ENCODE results near the gene DYSF.

DNA sequence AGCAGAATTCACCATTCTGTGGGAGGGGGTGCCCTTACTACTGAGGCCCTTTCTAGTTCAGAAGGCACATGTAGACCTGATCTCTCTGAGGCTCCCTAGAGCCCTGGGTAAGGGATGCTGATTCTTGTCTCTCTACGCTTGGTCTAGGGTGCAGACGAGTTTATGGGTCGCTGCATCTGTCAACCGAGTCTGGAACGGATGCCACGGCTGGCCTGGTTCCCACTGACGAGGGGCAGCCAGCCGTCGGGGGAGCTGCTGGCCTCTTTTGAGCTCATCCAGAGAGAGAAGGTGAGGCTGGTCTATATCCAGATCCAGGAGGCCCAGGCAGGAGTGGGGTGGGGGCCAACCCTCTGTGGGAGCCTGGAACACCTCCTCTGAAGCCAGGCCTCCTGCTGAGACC lies 147.2 kb downstream of the DYSF start:
- TF ChIP-seq POLR2AphosphoS5 (IDR thresholded peaks at IDR 0.05), result no peak
- TF ChIP-seq, protein P1, sequence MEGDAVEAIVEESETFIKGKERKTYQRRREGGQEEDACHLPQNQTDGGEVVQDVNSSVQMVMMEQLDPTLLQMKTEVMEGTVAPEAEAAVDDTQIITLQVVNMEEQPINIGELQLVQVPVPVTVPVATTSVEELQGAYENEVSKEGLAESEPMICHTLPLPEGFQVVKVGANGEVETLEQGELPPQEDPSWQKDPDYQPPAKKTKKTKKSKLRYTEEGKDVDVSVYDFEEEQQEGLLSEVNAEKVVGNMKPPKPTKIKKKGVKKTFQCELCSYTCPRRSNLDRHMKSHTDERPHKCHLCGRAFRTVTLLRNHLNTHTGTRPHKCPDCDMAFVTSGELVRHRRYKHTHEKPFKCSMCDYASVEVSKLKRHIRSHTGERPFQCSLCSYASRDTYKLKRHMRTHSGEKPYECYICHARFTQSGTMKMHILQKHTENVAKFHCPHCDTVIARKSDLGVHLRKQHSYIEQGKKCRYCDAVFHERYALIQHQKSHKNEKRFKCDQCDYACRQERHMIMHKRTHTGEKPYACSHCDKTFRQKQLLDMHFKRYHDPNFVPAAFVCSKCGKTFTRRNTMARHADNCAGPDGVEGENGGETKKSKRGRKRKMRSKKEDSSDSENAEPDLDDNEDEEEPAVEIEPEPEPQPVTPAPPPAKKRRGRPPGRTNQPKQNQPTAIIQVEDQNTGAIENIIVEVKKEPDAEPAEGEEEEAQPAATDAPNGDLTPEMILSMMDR (IDR thresholded peaks at IDR 0.05; ENCODE audit: poor library complexity, severe bottlenecking), result no peak
- TF ChIP-seq EZH2 (IDR thresholded peaks at IDR 0.05; ENCODE audit: borderline replicate concordance, insufficient read depth, low read length, poor library complexity, severe bottlenecking), result no peak
- no peak for TF ChIP-seq TAF1 (IDR thresholded peaks at IDR 0.05; ENCODE audit: low read depth)
- TF ChIP-seq, protein P2, sequence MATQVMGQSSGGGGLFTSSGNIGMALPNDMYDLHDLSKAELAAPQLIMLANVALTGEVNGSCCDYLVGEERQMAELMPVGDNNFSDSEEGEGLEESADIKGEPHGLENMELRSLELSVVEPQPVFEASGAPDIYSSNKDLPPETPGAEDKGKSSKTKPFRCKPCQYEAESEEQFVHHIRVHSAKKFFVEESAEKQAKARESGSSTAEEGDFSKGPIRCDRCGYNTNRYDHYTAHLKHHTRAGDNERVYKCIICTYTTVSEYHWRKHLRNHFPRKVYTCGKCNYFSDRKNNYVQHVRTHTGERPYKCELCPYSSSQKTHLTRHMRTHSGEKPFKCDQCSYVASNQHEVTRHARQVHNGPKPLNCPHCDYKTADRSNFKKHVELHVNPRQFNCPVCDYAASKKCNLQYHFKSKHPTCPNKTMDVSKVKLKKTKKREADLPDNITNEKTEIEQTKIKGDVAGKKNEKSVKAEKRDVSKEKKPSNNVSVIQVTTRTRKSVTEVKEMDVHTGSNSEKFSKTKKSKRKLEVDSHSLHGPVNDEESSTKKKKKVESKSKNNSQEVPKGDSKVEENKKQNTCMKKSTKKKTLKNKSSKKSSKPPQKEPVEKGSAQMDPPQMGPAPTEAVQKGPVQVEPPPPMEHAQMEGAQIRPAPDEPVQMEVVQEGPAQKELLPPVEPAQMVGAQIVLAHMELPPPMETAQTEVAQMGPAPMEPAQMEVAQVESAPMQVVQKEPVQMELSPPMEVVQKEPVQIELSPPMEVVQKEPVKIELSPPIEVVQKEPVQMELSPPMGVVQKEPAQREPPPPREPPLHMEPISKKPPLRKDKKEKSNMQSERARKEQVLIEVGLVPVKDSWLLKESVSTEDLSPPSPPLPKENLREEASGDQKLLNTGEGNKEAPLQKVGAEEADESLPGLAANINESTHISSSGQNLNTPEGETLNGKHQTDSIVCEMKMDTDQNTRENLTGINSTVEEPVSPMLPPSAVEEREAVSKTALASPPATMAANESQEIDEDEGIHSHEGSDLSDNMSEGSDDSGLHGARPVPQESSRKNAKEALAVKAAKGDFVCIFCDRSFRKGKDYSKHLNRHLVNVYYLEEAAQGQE (IDR thresholded peaks at IDR 0.05; ENCODE audit: borderline replicate concordance), result no peak

Measured in neural cell (in vitro differentiated cells).